ENCODE data around the gene APIP.

The APIP gene

GRCh38 chr11:34839969-34840368, 76.2 kb downstream of the APIP start:
- no peak for DNase-seq

GRCh38 chr11:34836958-34837856, 79.0 kb downstream of the APIP start:
- DNase-seq, result no peak

GRCh38 chr11:34833602-34834001, 82.6 kb downstream of the APIP start:
- DNase-seq, result no peak

All from T-helper 1 cell (primary cell).